Ishikawa (cell line): ENCODE data around the gene BTNL2.

Experiments
- CEBPB ChIP-seq: IDR thresholded peaks from 2 replicates; pipeline ENCODE4 v1.6.1; 2012
- CREB1 ChIP-seq: IDR thresholded peaks from 2 replicates; pipeline ENCODE4 v1.6.1; 2012; ENCODE audit warnings: low read depth
- EGR1 ChIP-seq: IDR thresholded peaks from 2 replicates; pipeline ENCODE4 v1.6.1; 2012
- EP300 ChIP-seq: IDR thresholded peaks from 2 replicates; pipeline ENCODE4 v1.6.1; 2012; ENCODE audit warnings: borderline replicate concordance
- FOXM1 ChIP-seq: IDR thresholded peaks from 2 replicates; pipeline ENCODE4 v1.6.1; 2012; ENCODE audit warnings: low read depth, borderline replicate concordance
- MAX ChIP-seq: IDR thresholded peaks from 2 replicates; pipeline ENCODE4 v1.6.1; 2012
- NFIC ChIP-seq: IDR thresholded peaks from 2 replicates; pipeline ENCODE4 v1.6.1; 2012
- RAD21 ChIP-seq: IDR thresholded peaks from 2 replicates; pipeline ENCODE4 v1.6.1; 2012; ENCODE audit warnings: low read depth
- TAF1 ChIP-seq: IDR thresholded peaks from 2 replicates; pipeline ENCODE4 v1.6.1; 2012; ENCODE audit warnings: low read depth, mild to moderate bottlenecking
- TCF12 ChIP-seq: IDR thresholded peaks from 2 replicates; pipeline ENCODE4 v1.6.1; 2012; ENCODE audit warnings: low read depth
- TEAD4 ChIP-seq: IDR thresholded peaks from 2 replicates; pipeline ENCODE4 v1.6.1; 2012
- YY1 ChIP-seq: IDR thresholded peaks from 2 replicates; pipeline ENCODE4 v1.6.1; 2012; ENCODE audit warnings: low read depth
- ZBTB7A ChIP-seq: IDR thresholded peaks from 2 replicates; pipeline ENCODE4 v1.6.1; 2012; ENCODE audit warnings: low read depth
- TF ChIP-seq, protein P1 (sequence below): IDR thresholded peaks from 2 replicates; pipeline ENCODE4 v1.6.1; 2012
- TF ChIP-seq, protein P2 (sequence below): IDR thresholded peaks from 2 replicates; pipeline ENCODE4 v1.6.1; 2012; ENCODE audit warnings: low read depth, mild to moderate bottlenecking

BTNL2 gene

DNA sequence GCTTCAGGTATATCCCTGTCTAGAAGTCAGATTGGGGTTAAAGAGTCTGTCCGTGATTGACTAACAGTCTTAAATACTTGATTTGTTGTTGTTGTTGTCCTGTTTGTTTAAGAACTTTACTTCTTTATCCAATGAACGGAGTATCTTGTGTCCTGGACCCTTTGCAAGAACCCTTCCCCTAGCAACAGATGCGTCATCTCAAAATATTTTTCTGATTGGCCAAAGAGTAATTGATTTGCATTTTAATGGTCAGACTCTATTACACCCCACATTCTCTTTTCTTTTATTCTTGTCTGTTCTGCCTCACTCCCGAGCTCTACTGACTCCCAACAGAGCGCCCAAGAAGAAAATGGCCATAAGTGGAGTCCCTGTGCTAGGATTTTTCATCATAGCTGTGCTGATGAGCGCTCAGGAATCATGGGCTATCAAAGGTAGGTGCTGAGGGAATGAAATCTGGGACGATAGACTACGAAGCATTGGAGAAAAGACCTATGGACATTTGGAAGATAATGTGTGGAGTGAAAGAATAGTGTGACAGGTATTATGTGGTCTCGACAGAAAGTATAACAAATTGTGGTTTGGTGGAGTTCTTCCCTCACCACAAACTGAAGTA, 32.7 kb upstream of the BTNL2 start, which contains the start of gene HLA-DRA:
HLA-DRA (plus strand) TSS at position 286 of the 613 bp plus-strand sequence; CDS start at position 350, 64 bp downstream.
- TF ChIP-seq MAX (no peak), CREB1 (peak; percentile 88)

DNA sequence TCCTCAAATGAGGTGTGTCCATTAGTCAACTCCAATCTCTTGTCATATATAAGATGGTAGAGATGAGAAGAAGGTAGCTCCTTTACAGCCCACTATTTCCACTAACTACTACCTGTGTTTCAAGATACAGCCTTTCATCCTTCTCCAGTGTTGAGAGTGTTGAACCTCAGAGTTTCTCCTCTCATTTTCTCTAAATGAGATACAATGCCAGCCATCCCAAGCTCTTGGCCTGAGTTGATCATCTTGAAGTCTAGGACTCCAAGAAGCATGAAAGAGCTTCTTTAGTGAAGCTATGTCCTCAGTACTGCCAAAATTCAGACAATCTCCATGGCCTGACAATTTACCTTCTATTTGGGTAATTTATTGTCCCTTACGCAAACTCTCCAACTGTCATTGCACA, 32.2 kb upstream of the BTNL2 start:
- TF ChIP-seq EP300 (no peak), TEAD4 (no peak), EGR1 (no peak), RAD21 (no peak), MAX (no peak), CEBPB (no peak), ZBTB7A (no peak), FOXM1 (no peak), CREB1 (no peak), NFIC (no peak), TAF1 (no peak), YY1 (no peak), TCF12 (no peak)
- TF ChIP-seq, protein P1, sequence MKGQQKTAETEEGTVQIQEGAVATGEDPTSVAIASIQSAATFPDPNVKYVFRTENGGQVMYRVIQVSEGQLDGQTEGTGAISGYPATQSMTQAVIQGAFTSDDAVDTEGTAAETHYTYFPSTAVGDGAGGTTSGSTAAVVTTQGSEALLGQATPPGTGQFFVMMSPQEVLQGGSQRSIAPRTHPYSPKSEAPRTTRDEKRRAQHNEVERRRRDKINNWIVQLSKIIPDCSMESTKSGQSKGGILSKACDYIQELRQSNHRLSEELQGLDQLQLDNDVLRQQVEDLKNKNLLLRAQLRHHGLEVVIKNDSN: no peak
- TF ChIP-seq, protein P2, sequence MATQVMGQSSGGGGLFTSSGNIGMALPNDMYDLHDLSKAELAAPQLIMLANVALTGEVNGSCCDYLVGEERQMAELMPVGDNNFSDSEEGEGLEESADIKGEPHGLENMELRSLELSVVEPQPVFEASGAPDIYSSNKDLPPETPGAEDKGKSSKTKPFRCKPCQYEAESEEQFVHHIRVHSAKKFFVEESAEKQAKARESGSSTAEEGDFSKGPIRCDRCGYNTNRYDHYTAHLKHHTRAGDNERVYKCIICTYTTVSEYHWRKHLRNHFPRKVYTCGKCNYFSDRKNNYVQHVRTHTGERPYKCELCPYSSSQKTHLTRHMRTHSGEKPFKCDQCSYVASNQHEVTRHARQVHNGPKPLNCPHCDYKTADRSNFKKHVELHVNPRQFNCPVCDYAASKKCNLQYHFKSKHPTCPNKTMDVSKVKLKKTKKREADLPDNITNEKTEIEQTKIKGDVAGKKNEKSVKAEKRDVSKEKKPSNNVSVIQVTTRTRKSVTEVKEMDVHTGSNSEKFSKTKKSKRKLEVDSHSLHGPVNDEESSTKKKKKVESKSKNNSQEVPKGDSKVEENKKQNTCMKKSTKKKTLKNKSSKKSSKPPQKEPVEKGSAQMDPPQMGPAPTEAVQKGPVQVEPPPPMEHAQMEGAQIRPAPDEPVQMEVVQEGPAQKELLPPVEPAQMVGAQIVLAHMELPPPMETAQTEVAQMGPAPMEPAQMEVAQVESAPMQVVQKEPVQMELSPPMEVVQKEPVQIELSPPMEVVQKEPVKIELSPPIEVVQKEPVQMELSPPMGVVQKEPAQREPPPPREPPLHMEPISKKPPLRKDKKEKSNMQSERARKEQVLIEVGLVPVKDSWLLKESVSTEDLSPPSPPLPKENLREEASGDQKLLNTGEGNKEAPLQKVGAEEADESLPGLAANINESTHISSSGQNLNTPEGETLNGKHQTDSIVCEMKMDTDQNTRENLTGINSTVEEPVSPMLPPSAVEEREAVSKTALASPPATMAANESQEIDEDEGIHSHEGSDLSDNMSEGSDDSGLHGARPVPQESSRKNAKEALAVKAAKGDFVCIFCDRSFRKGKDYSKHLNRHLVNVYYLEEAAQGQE: no peak

DNA sequence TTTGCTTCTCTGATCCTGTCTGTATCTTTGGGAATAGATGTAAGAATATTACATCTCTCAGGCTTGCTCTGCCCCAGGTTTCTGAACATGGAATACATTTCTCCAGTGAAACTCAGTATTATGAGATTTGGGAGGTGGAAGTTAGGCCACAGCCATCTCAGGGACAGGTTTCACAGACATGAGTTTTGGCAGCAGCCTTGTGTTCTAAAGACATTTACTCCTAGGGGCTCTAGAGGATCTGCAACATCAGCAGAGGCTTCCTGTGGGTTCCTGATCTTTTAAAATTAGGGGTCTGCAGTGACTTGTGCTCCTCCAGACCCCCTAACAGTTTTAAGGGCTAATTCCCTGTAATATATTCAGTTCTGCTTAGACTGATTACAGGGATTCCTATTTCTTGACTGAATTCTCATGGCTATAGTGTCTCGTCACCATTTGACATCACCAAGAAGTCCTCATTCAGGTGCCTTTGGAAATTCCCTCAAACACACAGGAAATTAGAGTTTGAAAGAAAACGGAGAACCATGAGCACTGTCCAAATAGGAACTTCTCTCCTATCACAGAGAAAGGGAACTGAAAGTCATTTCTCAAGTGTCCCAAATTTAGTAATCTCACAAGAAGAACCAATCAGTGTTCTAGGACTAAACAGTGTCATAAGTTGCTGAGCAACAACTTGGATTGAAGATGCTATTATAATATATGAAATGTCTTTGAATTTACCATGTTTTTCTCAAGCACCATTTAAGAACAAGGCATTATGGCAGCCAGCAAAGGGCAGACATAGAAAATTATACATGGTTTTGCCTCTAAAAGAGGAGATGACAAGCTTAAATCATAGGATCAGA, 30.2 kb upstream of the BTNL2 start:
- TF ChIP-seq, protein P2: no peak
- TF ChIP-seq, protein P1: no peak
- no peak for TF ChIP-seq EP300
- TF ChIP-seq RAD21: no peak
- TF ChIP-seq CREB1: no peak
- no peak for TF ChIP-seq TEAD4
- no peak for TF ChIP-seq TCF12
- TF ChIP-seq TAF1: no peak
- TF ChIP-seq NFIC: no peak

- TF ChIP-seq NFIC (no peak), FOXM1 (no peak), MAX (no peak)
- TF ChIP-seq, protein P1: no peak
Measured at GRCh38 chr6:32436186-32436585, 29.2 kb upstream of the BTNL2 start.

- TF ChIP-seq RAD21: peak; percentile 48
- no peak for TF ChIP-seq FOXM1
Measured at GRCh38 chr6:32432050-32432450, 25.1 kb upstream of the BTNL2 start.

DNA sequence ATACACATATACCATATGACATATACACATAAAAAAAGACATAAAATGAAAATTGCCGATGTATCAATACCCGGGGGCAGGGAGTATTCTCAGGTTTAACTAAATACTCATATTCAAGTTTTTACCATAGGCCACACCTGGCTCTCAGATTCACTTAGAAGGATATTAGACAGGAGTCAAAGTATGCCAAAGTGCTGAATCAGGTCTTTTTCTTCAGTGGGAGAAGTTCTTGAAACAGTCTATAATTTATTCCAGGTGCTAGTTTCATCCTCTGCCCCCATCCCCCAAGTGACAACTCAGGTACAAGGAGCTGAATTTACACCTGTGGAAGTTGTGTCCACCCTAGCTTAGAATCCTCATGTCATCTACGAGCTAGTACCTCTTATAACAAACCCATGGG, 24.2 kb upstream of the BTNL2 start:
- TF ChIP-seq TCF12 (no peak), EP300 (no peak), CREB1 (no peak), MAX (no peak), RAD21 (no peak), NFIC (no peak), FOXM1 (no peak), TAF1 (no peak), TEAD4 (no peak)
- TF ChIP-seq, protein P2: no peak
